ENCODE data around the gene GGT7. TPM values are rescaled to one million over a fixed set of nuclear protein-coding genes. Genes with fewer than 3 reads are reported as not detected.
A peak's percentile ranks its signal among the peaks of the same experiment; 100 is the strongest.

The GGT7 gene
- total and polyA plus RNA-seq, 9 of the 15 experiments (the other 6 are each of a cell fraction or from before 2014, with no cell fraction given), result 0.04 to 18.3 (median 5.9) TPM

DNA sequence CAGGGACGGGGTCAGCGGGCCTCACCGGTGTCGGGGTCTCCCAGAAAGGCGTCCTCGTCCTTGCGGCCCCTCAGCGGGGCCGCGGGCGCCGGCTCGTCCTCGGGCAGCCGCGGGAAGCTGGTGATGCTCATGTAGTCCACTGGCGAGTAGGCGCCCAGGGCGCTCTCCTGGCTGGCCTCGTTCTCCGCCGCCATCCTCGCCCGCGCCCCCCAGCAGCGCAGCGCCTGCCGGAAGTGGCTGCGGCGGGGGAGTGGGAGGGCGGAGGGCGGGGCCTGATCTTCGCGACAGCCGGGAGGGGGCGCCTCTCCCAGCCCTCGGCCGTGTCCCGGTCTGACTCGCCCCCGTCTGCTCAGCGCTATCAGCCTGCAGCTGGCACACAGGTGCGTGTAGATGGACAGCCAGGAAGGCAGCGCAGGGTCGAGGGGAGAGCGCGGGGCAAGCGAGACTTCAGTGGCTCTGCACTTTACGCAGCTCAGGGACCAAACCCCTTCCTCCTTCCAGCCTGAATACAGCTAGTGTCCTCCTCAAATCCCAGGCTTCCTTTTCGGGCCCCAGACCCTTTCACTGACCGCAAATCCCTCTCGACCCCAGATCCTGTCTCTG, at the start of gene GGT7 (continued):
- TF ChIP-seq, protein P1, sequence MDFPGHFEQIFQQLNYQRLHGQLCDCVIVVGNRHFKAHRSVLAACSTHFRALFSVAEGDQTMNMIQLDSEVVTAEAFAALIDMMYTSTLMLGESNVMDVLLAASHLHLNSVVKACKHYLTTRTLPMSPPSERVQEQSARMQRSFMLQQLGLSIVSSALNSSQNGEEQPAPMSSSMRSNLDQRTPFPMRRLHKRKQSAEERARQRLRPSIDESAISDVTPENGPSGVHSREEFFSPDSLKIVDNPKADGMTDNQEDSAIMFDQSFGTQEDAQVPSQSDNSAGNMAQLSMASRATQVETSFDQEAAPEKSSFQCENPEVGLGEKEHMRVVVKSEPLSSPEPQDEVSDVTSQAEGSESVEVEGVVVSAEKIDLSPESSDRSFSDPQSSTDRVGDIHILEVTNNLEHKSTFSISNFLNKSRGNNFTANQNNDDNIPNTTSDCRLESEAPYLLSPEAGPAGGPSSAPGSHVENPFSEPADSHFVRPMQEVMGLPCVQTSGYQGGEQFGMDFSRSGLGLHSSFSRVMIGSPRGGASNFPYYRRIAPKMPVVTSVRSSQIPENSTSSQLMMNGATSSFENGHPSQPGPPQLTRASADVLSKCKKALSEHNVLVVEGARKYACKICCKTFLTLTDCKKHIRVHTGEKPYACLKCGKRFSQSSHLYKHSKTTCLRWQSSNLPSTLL (IDR thresholded peaks at IDR 0.05), result no peak
- TF ChIP-seq CEBPB (tag; IDR thresholded peaks at IDR 0.05) (no peak), ARID1B (IDR thresholded peaks at IDR 0.05) (peak; percentile 76), GTF2A2 (tag; IDR thresholded peaks at IDR 0.05) (no peak), SREBF1 (IDR thresholded peaks at IDR 0.05; ENCODE audit: borderline replicate concordance, low read depth, low read length) (no peak), PHF21A (IDR thresholded peaks at IDR 0.05; ENCODE audit: borderline replicate concordance, low read depth) (no peak), ZNF408 (CRISPR knock-in tag; IDR thresholded peaks at IDR 0.05; ENCODE audit: low read depth) (no peak), ELF1 (tag; IDR thresholded peaks at IDR 0.05) (peak; percentile 85), SPI1 (IDR thresholded peaks at IDR 0.05; ENCODE audit: borderline replicate concordance, low read depth, low read length) (no peak), ADNP (tag; IDR thresholded peaks at IDR 0.05) (no peak), RBM34 (IDR thresholded peaks at IDR 0.05; ENCODE audit: borderline replicate concordance, insufficient read depth, low read length) (no peak), ZBED1 (IDR thresholded peaks at IDR 0.05) (no peak), ZNF444 (CRISPR knock-in tag; IDR thresholded peaks at IDR 0.05) (0 out of 2 replicates have a peak, but pooled peaks have one; percentile 58), MYC (IDR thresholded peaks at IDR 0.05; ENCODE audit: low read depth, low read length) (peak; percentile 48; the same call in 1 of the 2 replicates), MYC (CRISPR knock-in tag; IDR thresholded peaks at IDR 0.05; ENCODE audit: borderline replicate concordance, low read depth) (no peak), ZNF41 (CRISPR knock-in tag; conservative IDR thresholded peaks at IDR 0.05) (no peak), POLR2A (conservative IDR thresholded peaks at IDR 0.05) (peak; percentile 74), ZNF3 (CRISPR knock-in tag; IDR thresholded peaks at IDR 0.05) (no peak), ZNF212 (CRISPR knock-in tag; IDR thresholded peaks at IDR 0.05) (no peak)
- TF ChIP-seq, protein P2, sequence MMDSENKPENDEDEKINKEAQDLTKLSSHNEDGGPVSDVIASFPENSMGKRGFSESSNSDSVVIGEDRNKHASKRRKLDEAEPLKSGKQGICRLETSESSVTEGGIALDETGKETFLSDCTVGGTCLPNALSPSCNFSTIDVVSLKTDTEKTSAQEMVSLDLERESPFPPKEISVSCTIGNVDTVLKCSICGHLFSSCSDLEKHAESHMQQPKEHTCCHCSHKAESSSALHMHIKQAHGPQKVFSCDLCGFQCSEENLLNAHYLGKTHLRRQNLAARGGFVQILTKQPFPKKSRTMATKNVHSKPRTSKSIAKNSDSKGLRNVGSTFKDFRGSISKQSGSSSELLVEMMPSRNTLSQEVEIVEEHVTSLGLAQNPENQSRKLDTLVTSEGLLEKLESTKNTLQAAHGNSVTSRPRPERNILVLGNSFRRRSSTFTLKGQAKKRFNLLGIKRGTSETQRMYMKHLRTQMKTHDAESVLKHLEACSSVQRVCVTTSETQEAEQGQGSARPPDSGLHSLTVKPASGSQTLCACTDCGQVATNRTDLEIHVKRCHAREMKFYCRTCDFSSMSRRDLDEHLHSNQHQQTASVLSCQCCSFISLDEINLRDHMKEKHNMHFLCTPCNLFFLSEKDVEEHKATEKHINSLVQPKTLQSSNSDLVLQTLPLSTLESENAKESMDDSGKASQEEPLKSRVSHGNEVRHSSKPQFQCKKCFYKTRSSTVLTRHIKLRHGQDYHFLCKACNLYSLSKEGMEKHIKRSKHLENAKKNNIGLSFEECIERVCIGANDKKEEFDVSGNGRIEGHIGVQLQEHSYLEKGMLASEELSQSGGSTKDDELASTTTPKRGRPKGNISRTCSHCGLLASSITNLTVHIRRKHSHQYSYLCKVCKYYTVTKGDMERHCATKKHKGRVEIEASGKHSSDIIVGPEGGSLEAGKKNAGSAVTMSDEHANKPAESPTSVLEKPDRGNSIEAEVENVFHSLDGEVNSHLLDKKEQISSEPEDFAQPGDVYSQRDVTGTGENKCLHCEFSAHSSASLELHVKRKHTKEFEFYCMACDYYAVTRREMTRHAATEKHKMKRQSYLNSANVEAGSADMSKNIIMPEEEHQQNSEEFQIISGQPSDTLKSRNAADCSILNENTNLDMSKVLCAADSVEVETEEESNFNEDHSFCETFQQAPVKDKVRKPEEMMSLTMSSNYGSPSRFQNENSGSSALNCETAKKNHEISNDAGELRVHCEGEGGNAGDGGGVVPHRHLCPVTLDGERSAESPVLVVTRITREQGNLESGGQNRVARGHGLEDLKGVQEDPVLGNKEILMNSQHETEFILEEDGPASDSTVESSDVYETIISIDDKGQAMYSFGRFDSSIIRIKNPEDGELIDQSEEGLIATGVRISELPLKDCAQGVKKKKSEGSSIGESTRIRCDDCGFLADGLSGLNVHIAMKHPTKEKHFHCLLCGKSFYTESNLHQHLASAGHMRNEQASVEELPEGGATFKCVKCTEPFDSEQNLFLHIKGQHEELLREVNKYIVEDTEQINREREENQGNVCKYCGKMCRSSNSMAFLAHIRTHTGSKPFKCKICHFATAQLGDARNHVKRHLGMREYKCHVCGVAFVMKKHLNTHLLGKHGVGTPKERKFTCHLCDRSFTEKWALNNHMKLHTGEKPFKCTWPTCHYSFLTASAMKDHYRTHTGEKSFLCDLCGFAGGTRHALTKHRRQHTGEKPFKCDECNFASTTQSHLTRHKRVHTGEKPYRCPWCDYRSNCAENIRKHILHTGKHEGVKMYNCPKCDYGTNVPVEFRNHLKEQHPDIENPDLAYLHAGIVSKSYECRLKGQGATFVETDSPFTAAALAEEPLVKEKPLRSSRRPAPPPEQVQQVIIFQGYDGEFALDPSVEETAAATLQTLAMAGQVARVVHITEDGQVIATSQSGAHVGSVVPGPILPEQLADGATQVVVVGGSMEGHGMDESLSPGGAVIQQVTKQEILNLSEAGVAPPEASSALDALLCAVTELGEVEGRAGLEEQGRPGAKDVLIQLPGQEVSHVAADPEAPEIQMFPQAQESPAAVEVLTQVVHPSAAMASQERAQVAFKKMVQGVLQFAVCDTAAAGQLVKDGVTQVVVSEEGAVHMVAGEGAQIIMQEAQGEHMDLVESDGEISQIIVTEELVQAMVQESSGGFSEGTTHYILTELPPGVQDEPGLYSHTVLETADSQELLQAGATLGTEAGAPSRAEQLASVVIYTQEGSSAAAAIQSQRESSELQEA (IDR thresholded peaks at IDR 0.05; ENCODE audit: low read depth), result no peak
- TF ChIP-seq, protein P3, sequence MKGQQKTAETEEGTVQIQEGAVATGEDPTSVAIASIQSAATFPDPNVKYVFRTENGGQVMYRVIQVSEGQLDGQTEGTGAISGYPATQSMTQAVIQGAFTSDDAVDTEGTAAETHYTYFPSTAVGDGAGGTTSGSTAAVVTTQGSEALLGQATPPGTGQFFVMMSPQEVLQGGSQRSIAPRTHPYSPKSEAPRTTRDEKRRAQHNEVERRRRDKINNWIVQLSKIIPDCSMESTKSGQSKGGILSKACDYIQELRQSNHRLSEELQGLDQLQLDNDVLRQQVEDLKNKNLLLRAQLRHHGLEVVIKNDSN (CRISPR knock-in tag; IDR thresholded peaks at IDR 0.05), result peak; percentile 39
